Measurements from ENCODE around the gene HMCES. TPM values are rescaled to one million over a fixed set of nuclear protein-coding genes. Genes with fewer than 3 reads are reported as not detected.
A peak's percentile ranks its signal among the peaks of the same experiment; 100 is the strongest.

The HMCES gene
- total RNA-seq, 1 donor from 2014 or later: 61.2 TPM

DNA sequence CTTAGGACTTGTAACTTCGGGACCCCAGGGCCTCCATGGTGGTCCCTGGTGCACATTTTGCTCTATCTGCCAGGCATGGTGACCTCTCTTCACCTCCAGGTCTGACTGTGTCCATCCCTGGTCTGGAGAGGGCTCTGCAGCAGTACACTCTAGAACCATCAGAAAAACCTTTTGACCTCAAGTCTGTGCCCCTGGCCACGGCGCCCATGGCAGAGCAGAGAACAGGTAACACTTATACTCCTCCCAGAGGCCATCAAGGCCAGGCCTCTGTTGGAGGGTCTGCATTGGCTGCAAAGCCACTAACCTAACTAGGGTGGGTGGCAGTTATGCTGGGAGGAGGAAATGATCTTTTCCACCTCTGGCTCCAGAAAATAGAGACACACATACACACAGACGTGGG, 10.3 kb upstream of the HMCES start:
- H3K27me3 Mint-ChIP-seq (ENCODE audit: low read depth): no peaks in the 10 kb centered on the region
- TF ChIP-seq, protein P1, sequence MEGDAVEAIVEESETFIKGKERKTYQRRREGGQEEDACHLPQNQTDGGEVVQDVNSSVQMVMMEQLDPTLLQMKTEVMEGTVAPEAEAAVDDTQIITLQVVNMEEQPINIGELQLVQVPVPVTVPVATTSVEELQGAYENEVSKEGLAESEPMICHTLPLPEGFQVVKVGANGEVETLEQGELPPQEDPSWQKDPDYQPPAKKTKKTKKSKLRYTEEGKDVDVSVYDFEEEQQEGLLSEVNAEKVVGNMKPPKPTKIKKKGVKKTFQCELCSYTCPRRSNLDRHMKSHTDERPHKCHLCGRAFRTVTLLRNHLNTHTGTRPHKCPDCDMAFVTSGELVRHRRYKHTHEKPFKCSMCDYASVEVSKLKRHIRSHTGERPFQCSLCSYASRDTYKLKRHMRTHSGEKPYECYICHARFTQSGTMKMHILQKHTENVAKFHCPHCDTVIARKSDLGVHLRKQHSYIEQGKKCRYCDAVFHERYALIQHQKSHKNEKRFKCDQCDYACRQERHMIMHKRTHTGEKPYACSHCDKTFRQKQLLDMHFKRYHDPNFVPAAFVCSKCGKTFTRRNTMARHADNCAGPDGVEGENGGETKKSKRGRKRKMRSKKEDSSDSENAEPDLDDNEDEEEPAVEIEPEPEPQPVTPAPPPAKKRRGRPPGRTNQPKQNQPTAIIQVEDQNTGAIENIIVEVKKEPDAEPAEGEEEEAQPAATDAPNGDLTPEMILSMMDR (conservative IDR thresholded peaks at IDR 0.05): no peak
- H3K27ac Mint-ChIP-seq (ENCODE audit: unreplicated experiment): no peak overlapping the region
- no peak overlapping the region for H3K4me3 Mint-ChIP-seq
- no peaks in the 10 kb centered on the region for H3K9me3 Mint-ChIP-seq
- peaks cover 14% of the 10 kb centered on the region for H3K36me3 Mint-ChIP-seq (ENCODE audit: low read depth)
- no peaks in the 10 kb centered on the region for H3K4me1 Mint-ChIP-seq
- no peak for DNase-seq (ENCODE audit: low read depth, low spot score)

DNA sequence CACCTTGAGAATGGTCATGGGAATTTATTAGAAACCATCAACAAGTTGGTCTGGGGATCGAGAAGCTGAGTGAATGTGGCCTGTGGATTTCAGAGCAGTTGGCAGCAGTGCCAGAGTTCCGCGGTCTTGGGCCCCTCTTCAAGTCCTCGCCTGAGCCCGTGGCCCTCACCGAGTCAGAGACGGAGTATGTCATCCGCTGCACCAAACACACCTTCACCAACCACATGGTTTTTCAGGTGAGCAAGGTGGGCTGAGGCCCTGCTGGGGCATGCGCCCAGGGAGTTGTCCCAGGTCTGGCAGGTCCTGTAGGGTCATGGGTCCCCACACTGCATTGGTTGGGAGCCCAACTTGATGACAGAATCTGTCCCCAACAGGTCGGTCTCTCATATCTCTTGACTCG, 7.0 kb upstream of the HMCES start:
- Mint-ChIP-seq H3K27ac (ENCODE audit: unreplicated experiment) (no peak overlapping the region), H3K4me3 (no peak overlapping the region), H3K9me3 (no peaks in the 10 kb centered on the region), H3K36me3 (ENCODE audit: low read depth) (peaks cover 10% of the 10 kb centered on the region), H3K4me1 (no peaks in the 10 kb centered on the region), H3K27me3 (ENCODE audit: low read depth) (no peaks in the 10 kb centered on the region)
- no peak for DNase-seq (ENCODE audit: low read depth, low spot score)
- TF ChIP-seq, protein P1 (conservative IDR thresholded peaks at IDR 0.05): no peak

DNA sequence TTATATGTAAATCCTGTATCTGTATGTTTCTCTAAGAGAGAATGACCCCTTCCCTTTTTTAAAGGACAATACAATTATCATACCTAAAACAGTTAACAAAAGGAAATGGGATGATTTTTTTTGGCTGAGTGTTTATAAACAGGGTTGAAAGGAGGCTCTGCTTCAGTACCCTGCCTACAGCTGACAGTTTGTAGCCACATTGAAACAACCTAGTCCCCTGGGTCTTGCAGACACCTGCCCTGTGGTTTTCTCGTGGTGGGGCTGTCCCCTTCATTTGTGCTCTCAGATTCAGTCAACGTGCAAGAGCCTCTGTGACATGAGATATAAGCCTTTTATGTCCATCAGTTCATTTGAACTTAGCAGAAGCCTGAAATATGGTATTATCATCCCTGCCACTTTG, 2.3 kb upstream of the HMCES start:
- Mint-ChIP-seq H3K4me1 (peaks cover 25% of the 10 kb centered on the region), H3K36me3 (ENCODE audit: low read depth) (peaks cover 10% of the 10 kb centered on the region), H3K9me3 (no peaks in the 10 kb centered on the region), H3K27me3 (ENCODE audit: low read depth) (no peaks in the 10 kb centered on the region), H3K4me3 (peak overlapping the region; percentile 22), H3K27ac (ENCODE audit: unreplicated experiment) (peak overlapping the region; percentile 57)
- DNase-seq (ENCODE audit: low read depth, low spot score): no peak
- TF ChIP-seq, protein P1 (conservative IDR thresholded peaks at IDR 0.05): no peak

DNA sequence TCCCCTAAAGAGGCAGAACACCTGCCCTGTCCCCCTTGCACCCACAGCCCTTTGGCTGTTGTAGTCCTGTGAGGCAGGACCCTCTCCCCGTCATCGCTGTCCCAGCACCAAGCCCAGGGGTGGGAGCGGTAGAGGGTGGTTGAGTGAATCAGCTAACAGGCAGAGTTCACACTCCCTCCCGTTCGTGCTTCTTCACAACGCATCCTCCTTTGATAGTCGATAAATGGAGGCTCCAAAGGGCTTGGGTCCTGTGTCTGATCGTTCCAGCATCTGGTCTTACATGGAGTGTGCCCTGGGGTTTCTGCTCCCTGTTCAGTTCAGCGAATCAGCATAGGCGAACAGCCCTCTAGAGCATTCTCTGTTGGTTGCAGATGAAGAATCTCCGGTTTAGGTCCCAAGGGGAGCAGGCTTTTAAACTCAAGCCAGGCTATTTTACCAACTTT, 820 bp upstream of the HMCES start:
- Mint-ChIP-seq H3K27me3 (ENCODE audit: low read depth) (no peaks in the 10 kb centered on the region), H3K27ac (ENCODE audit: unreplicated experiment) (peak overlapping the region; percentile 100), H3K4me3 (peak overlapping the region; percentile 96), H3K4me1 (peaks cover 25% of the 10 kb centered on the region), H3K36me3 (ENCODE audit: low read depth) (peaks cover 7% of the 10 kb centered on the region), H3K9me3 (no peaks in the 10 kb centered on the region)
- TF ChIP-seq, protein P1 (conservative IDR thresholded peaks at IDR 0.05): no peak
- DNase-seq (ENCODE audit: low read depth, low spot score): peak; percentile 5

DNA sequence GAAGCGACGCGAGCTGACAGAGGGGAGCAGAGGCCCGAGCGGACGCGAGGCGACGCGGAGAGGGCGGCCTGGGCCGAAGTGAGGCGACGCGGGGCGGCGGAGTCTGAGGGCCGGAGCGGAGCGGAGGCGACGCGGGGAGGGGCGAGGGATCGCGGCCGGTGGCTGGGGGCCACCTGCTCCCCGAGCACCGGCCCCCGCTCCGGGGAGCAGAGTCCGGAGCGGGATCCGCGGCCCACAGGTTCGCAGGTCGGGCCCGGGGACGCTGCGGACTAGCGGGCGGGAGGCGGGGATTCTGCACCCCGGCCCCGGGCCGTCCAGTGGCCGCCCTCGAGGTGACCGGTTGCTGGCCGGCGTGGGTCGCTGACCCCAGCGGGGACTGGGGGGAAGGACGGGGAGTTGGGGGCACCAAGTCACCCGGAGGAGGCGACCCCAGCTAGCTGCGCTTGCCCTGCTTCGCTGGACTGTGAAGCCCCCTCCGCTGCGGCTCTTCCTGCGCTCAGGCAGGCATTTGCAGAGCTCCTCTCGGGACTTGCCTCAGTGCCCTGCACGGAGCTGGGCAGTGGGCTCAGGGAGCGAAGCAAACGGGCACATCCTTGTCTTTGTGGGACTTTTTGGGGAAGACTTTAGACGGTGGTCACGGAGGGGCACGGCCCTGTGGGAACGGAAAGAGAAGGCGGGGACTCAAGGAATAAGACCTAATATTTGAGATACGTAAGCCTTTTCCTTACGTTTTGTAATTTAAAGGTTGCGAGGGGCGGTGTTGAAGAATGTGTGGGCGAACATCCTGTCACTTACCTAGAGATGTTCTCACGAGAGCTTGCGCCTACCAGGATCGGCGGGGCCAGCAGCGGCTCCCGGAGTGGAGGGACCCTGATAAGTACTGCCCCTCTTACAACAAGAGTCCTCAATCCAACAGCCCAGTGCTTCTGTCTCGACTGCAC, 566 bp downstream of the HMCES start:
- no peaks in the 10 kb centered on the region for H3K9me3 Mint-ChIP-seq

More for the DNA sequence above, 566 bp downstream of the HMCES start:
- Mint-ChIP-seq H3K4me1 (peaks cover 25% of the 10 kb centered on the region), H3K36me3 (ENCODE audit: low read depth) (peaks cover 4% of the 10 kb centered on the region), H3K27ac (ENCODE audit: unreplicated experiment) (peak overlapping the region; percentile 97), H3K27me3 (ENCODE audit: low read depth) (no peaks in the 10 kb centered on the region), H3K4me3 (peak overlapping the region; percentile 99)
- TF ChIP-seq, protein P1 (conservative IDR thresholded peaks at IDR 0.05): no peak
- peak; percentile 30 for DNase-seq (ENCODE audit: low read depth, low spot score)
